GM23248 (cell line): ENCODE data around the gene RDH16.

Experiments
- EZH2 ChIP-seq: fragments of 200-600 bp; sonication (generic); IDR thresholded peaks from 2 replicates; pipeline ENCODE4 v1.6.1; 2018; ENCODE audit warnings: antibody characterized with exemption, mild to moderate bottlenecking; ENCODE audit not compliant: insufficient read depth, poor library complexity, severe bottlenecking
- EZH2phosphoT487 ChIP-seq: fragments of 200-600 bp; sonication (generic); IDR thresholded peaks from 2 replicates; pipeline ENCODE4 v1.6.1; 2018; ENCODE audit warnings: antibody characterized with exemption, moderate library complexity, mild to moderate bottlenecking, low read depth; ENCODE audit not compliant: insufficient read depth

DNA sequence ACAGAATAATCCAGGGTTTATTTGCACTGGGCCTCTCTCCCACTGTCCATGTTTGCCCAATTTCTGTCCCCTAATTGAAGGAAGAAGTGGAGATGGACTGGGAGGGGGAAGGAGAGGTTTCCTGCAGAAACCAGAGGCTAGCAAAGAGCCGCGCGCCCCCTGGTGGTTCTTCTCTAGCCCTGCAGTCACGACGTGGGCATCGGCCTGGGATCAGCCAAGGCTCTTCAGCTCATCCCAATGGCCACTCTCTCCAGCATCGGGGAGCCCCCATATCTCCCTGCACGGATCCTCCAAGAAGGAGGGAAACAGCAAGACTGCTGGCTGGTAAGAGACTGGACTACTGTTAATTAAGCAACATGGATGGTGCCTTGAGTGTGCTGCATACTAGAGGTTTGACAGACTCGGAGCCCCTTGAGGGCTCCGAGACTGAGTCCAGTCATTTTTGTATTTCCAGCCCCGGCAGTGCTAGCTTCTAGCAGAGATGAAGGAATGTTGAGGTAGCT, 30.2 kb upstream of the RDH16 start:
- TF ChIP-seq EZH2phosphoT487 = no peak
- no peak for TF ChIP-seq EZH2
